Raji (cell line): ENCODE measurements around the gene SEMG1.

Source experiments
- POLR2A ChIP-seq: IDR thresholded peaks from 2 replicates; pipeline ENCODE4 v1.6.1; 2011; ENCODE audit warnings: low read depth, low read length, control low read depth; ENCODE audit not compliant: insufficient read depth

The SEMG1 gene

DNA sequence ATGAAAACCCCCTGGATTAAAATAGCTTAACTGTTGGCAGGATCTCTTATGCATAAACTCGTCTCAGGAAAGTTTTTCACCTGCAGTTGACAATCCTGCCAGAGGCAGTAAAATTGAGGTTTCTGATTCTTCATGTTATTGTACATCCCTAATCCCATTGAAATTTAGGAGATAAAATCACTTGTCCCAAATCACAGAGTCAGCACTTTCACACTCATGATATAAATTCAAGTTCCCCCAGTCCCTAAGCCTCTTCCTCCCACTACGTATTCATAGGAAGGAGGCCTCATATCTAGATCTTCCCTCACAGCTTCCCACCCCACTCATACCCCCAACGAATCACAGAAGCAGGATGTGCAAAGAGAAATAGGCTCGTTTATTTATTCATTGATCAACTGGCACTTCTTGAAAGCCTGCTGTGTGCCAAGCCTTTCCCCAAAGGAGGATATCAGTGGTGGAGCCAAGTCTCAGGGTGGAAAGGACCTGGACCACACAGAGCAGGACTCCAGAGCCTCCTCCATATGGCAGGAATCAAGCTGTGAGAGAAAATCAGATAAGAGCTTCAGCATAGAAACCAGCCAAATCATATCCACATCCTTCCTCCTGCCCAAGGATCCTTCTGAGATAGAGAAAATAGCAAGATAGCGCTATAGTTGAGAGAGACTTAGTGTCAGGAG lies 45.2 kb downstream of the SEMG1 start:
- no peak for TF ChIP-seq POLR2A

DNA sequence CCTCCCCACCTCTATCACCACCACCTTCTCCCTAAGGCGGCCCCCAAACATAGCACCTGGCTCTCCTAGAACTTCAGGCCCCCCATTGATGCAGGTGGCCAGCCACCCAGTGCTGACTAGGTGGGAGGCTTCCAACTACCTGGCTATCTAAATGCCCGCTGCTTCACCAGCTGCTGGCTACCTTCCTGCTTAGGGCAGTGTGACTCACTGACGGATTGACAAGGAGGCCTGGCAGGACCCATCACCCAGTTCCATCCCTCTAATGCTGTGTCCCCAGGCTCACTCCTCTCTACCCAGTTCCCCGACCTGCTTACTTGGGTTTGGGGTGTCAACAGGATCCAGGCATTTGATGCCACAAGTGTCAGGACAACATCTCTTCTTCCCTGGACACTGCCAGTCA lies 46.4 kb downstream of the SEMG1 start:
- no peak for TF ChIP-seq POLR2A

DNA sequence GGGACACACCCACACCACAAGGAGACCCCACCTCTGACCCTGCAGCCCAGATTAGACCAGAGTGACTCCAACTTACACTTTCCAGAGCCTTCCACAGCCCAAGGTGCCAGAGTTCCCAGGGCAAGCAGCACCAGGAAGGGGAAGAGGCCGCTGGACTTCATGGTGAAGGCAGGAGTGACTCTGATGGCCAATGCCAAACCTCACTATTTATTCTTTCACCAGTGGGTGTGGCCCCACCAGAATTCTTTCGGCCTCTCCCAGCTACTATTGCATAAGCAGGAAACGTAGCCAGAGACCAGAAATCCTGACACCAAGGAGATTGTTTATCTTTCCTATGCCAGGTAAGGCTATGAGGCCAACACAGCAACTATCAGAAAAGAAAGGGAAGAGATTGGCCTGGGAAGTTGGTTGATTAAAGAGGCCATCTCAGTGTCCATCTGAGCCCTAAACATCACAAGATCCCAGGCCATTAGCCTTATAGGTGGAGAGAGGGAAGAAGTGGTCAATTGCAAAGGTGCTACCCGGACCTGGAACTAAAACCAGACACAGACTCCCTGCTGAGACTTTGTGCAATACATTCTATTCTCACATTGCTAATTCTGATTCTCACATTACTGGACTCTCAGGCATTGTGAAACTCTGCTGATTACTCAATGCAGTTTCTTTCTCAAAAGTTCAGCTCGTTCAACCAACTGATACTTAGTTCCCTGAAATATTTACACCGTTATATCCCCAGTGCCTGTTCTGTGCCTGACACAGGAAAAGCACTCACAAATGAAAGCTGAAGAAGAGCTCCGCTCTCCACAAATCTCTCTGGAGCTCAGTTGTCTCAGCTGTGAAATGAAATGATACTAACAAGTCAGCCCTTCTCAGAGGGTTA lies 47.8 kb downstream of the SEMG1 start, which contains the start of gene SLPI:
Gene SLPI, minus strand, starts transcription at position 182 of the 880 bp plus-strand sequence. Its CDS starts 21 bp downstream, at position 161.
- no peak for TF ChIP-seq POLR2A

DNA sequence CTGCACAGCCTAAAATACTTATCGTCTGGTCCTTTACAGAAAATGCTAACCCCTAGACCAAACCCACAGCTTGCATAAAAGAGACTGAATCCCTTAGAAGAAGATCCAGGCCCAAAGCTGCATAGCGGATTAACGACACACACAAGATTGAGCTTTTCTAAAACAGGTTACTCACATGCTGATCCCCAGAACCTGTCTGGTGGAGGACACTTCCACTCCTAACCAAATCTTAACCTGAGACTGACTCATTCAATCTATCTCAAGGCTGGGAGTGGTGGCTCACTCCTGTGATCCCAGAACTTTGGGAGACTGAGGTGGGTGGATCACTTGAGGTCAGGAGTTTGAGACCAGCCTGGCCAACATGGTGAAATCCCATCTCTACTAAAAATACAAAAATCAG lies 50.3 kb downstream of the SEMG1 start:
- TF ChIP-seq POLR2A, result no peak

DNA sequence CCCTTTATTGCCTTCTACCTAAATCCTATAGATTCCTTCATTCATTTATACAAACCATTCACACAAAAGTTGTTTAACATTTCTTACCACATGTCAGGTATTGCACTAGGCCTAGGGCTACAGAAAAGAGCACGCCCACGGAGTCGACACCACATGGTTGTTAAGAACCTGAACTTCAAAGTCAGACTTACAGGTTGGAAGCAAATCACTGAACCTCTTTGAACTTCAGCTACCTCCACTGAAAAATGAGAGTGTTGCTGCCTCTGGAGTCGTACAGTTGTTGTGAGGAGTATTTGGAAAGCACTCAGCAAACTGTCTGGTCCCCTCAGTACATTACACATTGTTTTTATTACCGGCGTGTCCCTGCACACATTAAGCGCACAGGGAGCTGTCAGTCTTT lies 50.9 kb downstream of the SEMG1 start:
- no peak for TF ChIP-seq POLR2A

DNA sequence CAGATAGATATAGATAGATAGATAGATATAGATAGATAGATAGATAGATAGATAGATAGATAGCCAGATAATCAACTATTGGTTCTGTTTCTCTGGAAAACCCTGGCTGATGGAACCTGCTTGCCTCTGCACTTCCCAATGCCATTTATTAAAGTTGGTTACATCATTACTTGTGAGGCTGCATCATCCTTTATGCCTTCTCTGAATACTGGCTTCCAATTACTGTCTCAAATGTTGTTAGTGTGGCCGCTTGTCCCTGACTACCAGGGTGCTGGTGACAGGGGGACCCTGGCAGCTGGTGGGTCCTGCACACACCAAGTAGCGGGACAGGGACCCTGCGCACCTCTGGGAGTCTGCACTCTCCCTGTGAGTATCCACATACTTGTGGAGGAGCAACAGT lies 51.4 kb downstream of the SEMG1 start:
- no peak for TF ChIP-seq POLR2A

DNA sequence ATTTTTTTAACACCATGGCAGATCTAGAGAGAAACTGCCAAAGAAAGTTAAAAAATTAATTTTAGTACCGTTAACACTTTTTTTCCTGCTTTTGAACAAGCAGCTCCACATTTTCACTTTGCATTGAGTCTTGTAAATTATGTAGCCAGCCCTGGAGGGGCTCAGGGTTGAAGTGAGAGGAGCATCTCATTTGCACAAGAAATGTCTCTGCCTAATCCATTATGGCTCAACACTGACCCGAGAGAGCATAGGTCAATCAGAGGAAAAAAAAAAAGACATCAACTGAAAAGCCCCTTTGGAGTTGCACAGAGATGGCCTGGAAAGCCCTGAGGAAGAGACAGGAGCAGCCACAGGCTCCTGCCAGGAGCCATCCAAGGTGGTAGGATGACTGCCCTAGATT lies 51.8 kb downstream of the SEMG1 start:
- no peak for TF ChIP-seq POLR2A
